CD4-positive, alpha-beta memory T cell (primary cell): ENCODE measurements around the gene ENGASE. TPM values are rescaled to one million over a fixed set of nuclear protein-coding genes. Genes with fewer than 3 reads are reported as not detected.
A peak's percentile ranks its signal among the peaks of the same experiment; 100 is the strongest.

ENCODE experiments used
- CTCF ChIA-PET: fragments of 350-600 bp; sonication (Branson Sonifier 250); formaldehyde crosslinking; loops from one replicate; lab custom pipeline; 2021; ENCODE audit warnings: inconsistent platforms; ENCODE audit not compliant: partially characterized antibody; lab: Charles Lee
- POLR2A ChIA-PET: fragments of 350-600 bp; sonication (Branson Sonifier 250); formaldehyde crosslinking; loops from one replicate; lab custom pipeline; 2021; ENCODE audit not compliant: partially characterized antibody; lab: Charles Lee
- DNase-seq, 5 donors: peaks; one replicate each; pipeline versions ENCODE4 v3.0.0 to v3.0.0-alpha.2; 2020 to 2022; ENCODE audit warnings: mixed read lengths in 1 of 5
- H3K27ac ChIP-seq: one replicate; pipeline ENCODE4 v1.7.0; 2013; ENCODE audit warnings: low read depth, low read length
- H3K27me3 ChIP-seq: 2 replicates; pipeline ENCODE4 v1.7.0; 2013; ENCODE audit warnings: mild to moderate bottlenecking, low read length, moderate library complexity; ENCODE audit not compliant: insufficient read depth
- H3K36me3 ChIP-seq: 2 replicates; pipeline ENCODE4 v1.7.0; 2013; ENCODE audit warnings: mild to moderate bottlenecking, low read length, moderate library complexity; ENCODE audit not compliant: insufficient read depth
- H3K4me1 ChIP-seq: 2 replicates; pipeline ENCODE4 v1.7.0; 2013; ENCODE audit warnings: mild to moderate bottlenecking, low read length, moderate library complexity; ENCODE audit not compliant: insufficient read depth
- H3K4me3 ChIP-seq, 2 donors: one replicate each; pipeline ENCODE4 v1.7.0; 2013; ENCODE audit warnings: low read length in 2 of 2, mild to moderate bottlenecking in 1 of 2
- H3K9me3 ChIP-seq, 2 donors: one replicate each; pipeline ENCODE4 v1.7.0; 2013; ENCODE audit warnings: low read length in 2 of 2, control low read depth in 1 of 2; ENCODE audit not compliant: control insufficient read depth in 1 of 2
- H3K27ac Mint-ChIP-seq, 7 donors: one replicate each; pipeline ENCODE4 v1.8.0; 2020 to 2021; ENCODE audit warnings: mixed read lengths in 7 of 7, mild to moderate bottlenecking in 6 of 7, inconsistent platforms in 3 of 7, moderate library complexity in 3 of 7
- H3K27me3 Mint-ChIP-seq, 2 donors: one replicate each; pipeline ENCODE4 v1.8.0; 2020 to 2021; ENCODE audit warnings: mixed read lengths in 2 of 2
- H3K36me3 Mint-ChIP-seq, 2 donors: one replicate each; pipeline ENCODE4 v1.8.0; 2020 to 2021; ENCODE audit warnings: mixed read lengths in 2 of 2, inconsistent platforms in 1 of 2, mild to moderate bottlenecking in 1 of 2
- H3K4me1 Mint-ChIP-seq, 4 donors: one replicate each; pipeline ENCODE4 v1.8.0; 2020 to 2021; ENCODE audit warnings: mixed read lengths in 4 of 4, mild to moderate bottlenecking in 1 of 4
- H3K4me3 Mint-ChIP-seq, 8 donors: one replicate each; pipeline ENCODE4 v1.8.0; 2020 to 2021; ENCODE audit warnings: mixed read lengths in 8 of 8, mild to moderate bottlenecking in 7 of 8, moderate library complexity in 6 of 8, inconsistent platforms in 3 of 8
- H3K9me3 Mint-ChIP-seq, 8 donors: one replicate each; pipeline ENCODE4 v1.8.0; 2020 to 2021; ENCODE audit warnings: mixed read lengths in 8 of 8, mild to moderate bottlenecking in 5 of 8, inconsistent platforms in 3 of 8, moderate library complexity in 1 of 8
- intact Hi-C: fragments of 100-400 bp; cut with micrococcal nuclease; formaldehyde crosslinking; loops from one replicate; pipeline ENCODE4 v1.15.1; 2023
- polyA plus RNA-seq, 2 donors: library from polyadenylated mRNA; unstranded; fragments of 300-500 nt; fragmentation: Illumina TruSeq; gene quantifications; one replicate each; pipeline ENCODE4 v1.2.3, GENCODE V29; 2021
- total RNA-seq, 2 experiments: library from RNA; stranded (reverse); gene quantifications; one replicate each; pipeline ENCODE4 v1.2.3, GENCODE V29; 2021

Gene ENGASE
- total and polyA plus RNA-seq, 4 experiments from 2014 or later = 2.7 to 150 (median 75.8) TPM

DNA sequence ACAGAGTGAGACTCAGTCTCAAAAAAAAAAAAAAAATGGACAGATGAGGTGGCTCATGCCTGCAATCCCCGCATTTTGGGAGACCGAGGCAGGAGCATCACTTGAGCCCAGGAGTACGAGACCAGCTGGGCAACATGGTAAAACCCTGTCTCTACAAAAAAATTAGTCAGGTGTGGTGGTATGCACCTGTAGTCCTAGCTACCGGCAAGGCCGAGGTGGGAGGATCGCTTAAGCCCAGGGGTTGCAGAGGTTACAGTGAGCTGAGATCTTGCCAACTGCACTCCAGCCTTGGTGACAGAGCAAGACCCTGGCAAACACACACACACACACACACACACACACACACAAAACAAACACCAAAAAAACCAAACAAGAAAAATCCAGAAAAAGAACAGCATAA, 7.7 kb upstream of the ENGASE start:
- H3K4me1 Mint-ChIP-seq = peaks cover 2 to 5% (median 3%) of the 10 kb centered on the region in 4 donors
- Histone ChIP-seq H3K9me3 (no peaks in the 10 kb centered on the region), H3K4me3 (no peak overlapping the region), H3K27ac (no peak overlapping the region), H3K27me3 (no peaks in the 10 kb centered on the region), H3K36me3 (no peaks in the 10 kb centered on the region), H3K4me1 (peaks cover 5% of the 10 kb centered on the region)
- no peaks in the 10 kb centered on the region for H3K36me3 Mint-ChIP-seq
- DNase-seq = no peak
- H3K27me3 Mint-ChIP-seq = peaks cover 0 to 1% of the 10 kb centered on the region in 2 donors
- CTCF ChIA-PET = interaction anchor here (0.6 to 1.3 kb wide), 3 partner anchors 18 to 1052 kb away, joined by 3 to 4 read pairs (median 3); no protein-coding TSS in a partner anchor
- H3K27ac Mint-ChIP-seq = peak overlapping the region in 1 of 7 donors; percentile 83
- POLR2A ChIA-PET = no interaction called here
- intact Hi-C loops = no loop called here
- peak overlapping the region in 1 of 8 donors; percentile 16 for H3K4me3 Mint-ChIP-seq
- H3K9me3 Mint-ChIP-seq = no peaks in the 10 kb centered on the region

DNA sequence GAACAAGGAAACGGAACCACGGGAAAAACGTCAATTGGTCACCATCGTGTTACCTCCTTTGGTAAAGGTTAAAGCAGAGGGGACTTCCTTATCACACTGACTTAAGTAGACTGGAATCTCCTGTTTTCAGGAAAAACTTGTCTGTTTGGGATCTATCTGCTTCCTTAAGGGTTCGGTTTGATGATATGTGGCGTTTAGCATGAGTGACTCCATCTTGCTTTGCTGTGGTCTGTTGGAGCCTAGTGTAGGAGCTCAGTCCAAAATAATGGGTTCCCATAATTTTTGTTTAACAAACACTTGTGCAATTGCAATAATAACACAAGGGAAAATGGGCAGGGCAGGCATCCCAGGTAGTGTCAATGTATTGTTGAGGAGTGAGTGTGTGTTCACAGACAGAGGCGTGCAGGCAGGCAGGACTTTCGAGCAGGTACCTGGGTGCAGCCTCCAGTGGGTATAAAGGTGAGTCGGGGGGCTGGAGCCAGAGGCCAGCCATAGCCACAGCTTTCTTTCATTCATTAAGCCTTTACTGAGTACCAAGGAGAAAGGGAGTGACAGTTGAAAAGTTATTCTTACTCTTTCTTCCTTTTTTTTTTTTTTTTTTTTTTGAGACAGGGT, 4.3 kb upstream of the ENGASE start:
- H3K9me3 Mint-ChIP-seq = no peaks in the 10 kb centered on the region
- H3K9me3 ChIP-seq = no peaks in the 10 kb centered on the region
- H3K27me3 ChIP-seq = no peaks in the 10 kb centered on the region
- CTCF ChIA-PET = interaction anchor here (1.0 to 2.0 kb wide), 4 partner anchors 10 to 18 kb away, joined by 3 to 7 read pairs (median 4); no protein-coding TSS in a partner anchor
- H3K27ac ChIP-seq = no peak overlapping the region
- no peak overlapping the region for H3K4me3 ChIP-seq
- POLR2A ChIA-PET = no interaction called here
- H3K4me3 Mint-ChIP-seq = no peak overlapping the region
- H3K4me1 Mint-ChIP-seq = peaks cover 2 to 8% (median 5%) of the 10 kb centered on the region in 4 donors
- H3K27ac Mint-ChIP-seq = peak overlapping the region in 1 of 7 donors; percentile 14
- intact Hi-C loops = no loop called here
- no peaks in the 10 kb centered on the region for H3K27me3 Mint-ChIP-seq
- no peaks in the 10 kb centered on the region for H3K36me3 ChIP-seq
- peaks cover 12% of the 10 kb centered on the region for H3K4me1 ChIP-seq
- no peak for DNase-seq
- peaks cover 0 to 2% of the 10 kb centered on the region in 2 donors for H3K36me3 Mint-ChIP-seq

DNA sequence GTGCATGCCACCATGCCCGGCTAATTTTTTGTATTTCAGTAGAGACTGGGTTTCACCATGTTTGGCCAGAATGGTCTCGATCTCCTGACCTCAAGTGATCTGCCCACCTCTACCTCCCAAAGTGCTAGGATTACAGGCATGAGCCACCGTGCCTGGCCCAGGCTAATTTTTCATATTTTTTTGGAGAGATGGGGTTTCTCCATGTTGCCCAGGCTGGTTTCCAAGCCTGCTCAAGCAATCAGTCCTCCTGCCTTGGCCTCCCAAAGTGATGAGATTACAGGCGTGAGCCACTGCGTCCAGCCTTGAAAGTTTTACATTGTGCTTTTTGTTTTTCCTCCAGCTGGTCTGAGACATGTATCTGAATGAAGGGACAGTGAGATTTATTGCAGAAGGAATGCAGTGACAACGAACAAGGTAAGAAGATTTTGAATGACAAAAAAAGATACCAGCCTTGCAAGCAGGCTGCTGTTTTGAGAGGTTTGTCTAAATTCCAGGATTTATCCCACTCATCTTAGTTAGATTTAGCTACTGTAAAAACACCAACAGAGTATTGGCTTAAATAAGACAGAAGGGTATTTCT, 3.4 kb upstream of the ENGASE start:
- Histone ChIP-seq H3K36me3 (no peaks in the 10 kb centered on the region), H3K27me3 (no peaks in the 10 kb centered on the region), H3K4me1 (peaks cover 19% of the 10 kb centered on the region), H3K4me3 (no peak overlapping the region), H3K27ac (no peak overlapping the region), H3K9me3 (no peaks in the 10 kb centered on the region)
- no peak for DNase-seq
- intact Hi-C loops = no loop called here
- peaks cover 8 to 17% (median 12%) of the 10 kb centered on the region in 4 donors for H3K4me1 Mint-ChIP-seq
- H3K27ac Mint-ChIP-seq = no peak overlapping the region
- H3K9me3 Mint-ChIP-seq = no peaks in the 10 kb centered on the region
- peaks cover 0 to 8% of the 10 kb centered on the region in 2 donors for H3K36me3 Mint-ChIP-seq
- no peak overlapping the region for H3K4me3 Mint-ChIP-seq
- POLR2A ChIA-PET = no interaction called here
- CTCF ChIA-PET = interaction anchor here (1.4 to 2.0 kb wide), 2 partner anchors 11 to 16 kb away, joined by 4 to 6 read pairs; no protein-coding TSS in a partner anchor
- no peaks in the 10 kb centered on the region for H3K27me3 Mint-ChIP-seq

DNA sequence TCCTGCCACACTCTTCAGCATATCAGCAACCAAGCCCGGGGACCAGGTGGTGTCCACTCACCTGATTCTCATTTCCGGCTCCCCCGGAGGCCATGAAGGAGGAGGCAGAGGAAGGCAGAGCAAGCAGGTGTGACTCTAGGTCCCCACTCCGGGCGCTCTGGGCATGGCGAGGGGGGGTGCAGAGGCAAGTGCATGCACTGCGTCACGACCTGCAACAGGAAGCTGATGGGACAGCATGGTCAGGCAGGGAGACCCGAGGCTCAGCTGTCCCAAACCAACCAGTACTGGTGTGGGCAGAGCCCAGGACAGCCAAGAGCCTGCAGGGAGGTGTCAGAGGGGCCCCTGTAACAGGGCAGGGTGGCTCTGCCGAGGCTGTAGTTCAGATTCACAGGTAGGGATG, 2.1 kb upstream of the ENGASE start:
- Histone ChIP-seq H3K27ac (no peak overlapping the region), H3K9me3 (no peaks in the 10 kb centered on the region), H3K4me3 (no peak overlapping the region), H3K27me3 (no peaks in the 10 kb centered on the region), H3K36me3 (no peaks in the 10 kb centered on the region), H3K4me1 (peaks cover 24% of the 10 kb centered on the region)
- H3K36me3 Mint-ChIP-seq = peaks cover 2 to 11% of the 10 kb centered on the region in 2 donors
- no peaks in the 10 kb centered on the region for H3K27me3 Mint-ChIP-seq
- no peak for DNase-seq
- intact Hi-C loops = no loop called here
- H3K27ac Mint-ChIP-seq = no peak overlapping the region
- ChIA-PET CTCF (interaction anchor here (0.8 to 1.4 kb wide), 2 partner anchors 10 to 11 kb away, joined by 3 to 4 read pairs; no protein-coding TSS in a partner anchor), POLR2A (no interaction called here)
- peak overlapping the region in 1 of 8 donors; percentile 46 for H3K4me3 Mint-ChIP-seq
- H3K9me3 Mint-ChIP-seq = no peaks in the 10 kb centered on the region
- H3K4me1 Mint-ChIP-seq = peaks cover 8 to 26% (median 14%) of the 10 kb centered on the region in 4 donors

DNA sequence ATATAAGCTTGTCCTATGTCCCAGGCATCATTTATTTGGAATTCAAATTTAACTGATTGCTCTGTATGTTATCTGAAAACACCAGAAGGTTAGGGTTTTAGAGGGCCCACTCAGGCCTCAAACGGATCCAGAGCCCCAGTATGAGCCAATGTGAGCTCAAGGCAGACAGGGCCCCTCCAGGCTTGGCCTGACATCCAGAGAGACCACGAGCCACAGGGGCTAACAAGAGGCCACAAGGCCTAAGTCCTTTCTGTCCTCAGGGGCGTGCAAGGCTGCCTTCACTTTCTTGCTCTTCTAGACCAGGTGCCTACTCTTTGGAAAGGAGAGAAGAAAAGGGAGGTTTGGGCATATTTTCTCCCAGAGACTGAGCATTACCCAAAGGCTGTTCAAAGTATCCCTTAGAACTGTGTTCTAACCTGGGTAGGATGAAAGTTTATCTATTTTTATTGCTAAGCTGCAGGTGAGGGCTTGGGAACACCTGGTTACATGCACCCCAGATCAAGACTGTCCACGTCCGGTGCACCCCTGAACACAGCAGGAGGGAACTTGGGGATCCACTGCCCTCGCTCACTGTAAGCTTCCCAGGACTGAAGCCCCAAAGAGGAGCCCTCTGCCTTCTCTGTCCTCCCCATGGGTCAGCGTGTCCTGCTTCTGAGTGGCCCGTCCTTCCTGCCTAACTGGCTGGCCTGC, 1.5 kb upstream of the ENGASE start:
- intact Hi-C loops = no loop called here
- H3K4me3 Mint-ChIP-seq = peak overlapping the region in 4 of 8 donors; percentile 12 to 86 (median 18)
- POLR2A ChIA-PET = interaction anchor here (1.6 kb wide), 1 partner anchor 63 kb away, joined by 5 read pairs; the partner anchor contains the start of gene CANT1

DNA sequence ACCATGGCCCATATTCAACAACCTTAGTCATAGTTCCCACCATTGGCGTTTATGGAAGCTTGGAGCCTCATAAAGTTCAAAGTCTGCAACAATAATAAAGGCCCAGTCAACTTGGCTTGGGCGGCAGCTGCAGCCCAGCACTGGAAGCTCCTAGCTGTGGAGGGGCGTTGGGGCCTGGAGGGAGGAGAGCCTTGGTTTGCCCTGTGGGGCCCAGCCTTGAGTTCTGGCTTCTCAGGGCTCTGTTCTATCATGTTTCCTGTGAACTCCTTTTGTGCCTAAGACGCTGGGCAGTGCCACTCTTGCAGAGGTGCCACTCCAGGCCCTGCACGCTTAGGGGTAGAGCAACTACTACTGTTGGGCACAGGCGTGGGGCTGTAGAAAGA, 927 bp upstream of the ENGASE start:
- Mint-ChIP-seq H3K27ac (peak overlapping the region in 1 of 7 donors; percentile 48), H3K4me3 (peak overlapping the region in 4 of 8 donors; percentile 2 to 86 (median 14))

More for the DNA sequence above, 1.5 kb upstream of the ENGASE start:
- Mint-ChIP-seq H3K4me1 (peaks cover 8 to 30% (median 14%) of the 10 kb centered on the region in 4 donors), H3K36me3 (peaks cover 3 to 15% of the 10 kb centered on the region in 2 donors), H3K9me3 (no peaks in the 10 kb centered on the region), H3K27me3 (no peaks in the 10 kb centered on the region), H3K27ac (peak overlapping the region in 1 of 7 donors; percentile 48)
- H3K4me1 ChIP-seq = peaks cover 24% of the 10 kb centered on the region
- no peak for DNase-seq
- no peaks in the 10 kb centered on the region for H3K9me3 ChIP-seq
- no peak overlapping the region for H3K4me3 ChIP-seq
- no peaks in the 10 kb centered on the region for H3K27me3 ChIP-seq
- CTCF ChIA-PET = interaction anchor here (0.8 to 2.8 kb wide), 6 partner anchors 9 to 24 kb away, joined by 3 to 15 read pairs (median 4); no protein-coding TSS in a partner anchor
- no peak overlapping the region for H3K27ac ChIP-seq
- H3K36me3 ChIP-seq = no peaks in the 10 kb centered on the region

More for the DNA sequence above, 927 bp upstream of the ENGASE start:
- Histone ChIP-seq H3K9me3 (no peaks in the 10 kb centered on the region), H3K4me1 (peaks cover 24% of the 10 kb centered on the region), H3K27ac (no peak overlapping the region), H3K27me3 (no peaks in the 10 kb centered on the region), H3K4me3 (no peak overlapping the region), H3K36me3 (no peaks in the 10 kb centered on the region)
- Mint-ChIP-seq H3K27me3 (no peaks in the 10 kb centered on the region), H3K9me3 (no peaks in the 10 kb centered on the region), H3K36me3 (peaks cover 3 to 21% of the 10 kb centered on the region in 2 donors), H3K4me1 (peaks cover 8 to 30% (median 14%) of the 10 kb centered on the region in 4 donors)
- ChIA-PET POLR2A (interaction anchor here (0.9 to 1.6 kb wide), 2 partner anchors 11 to 64 kb away, joined by 3 to 5 read pairs; partner anchors contain the start of gene CANT1), CTCF (interaction anchor here (0.9 to 2.9 kb wide), 5 partner anchors 9 to 319 kb away, joined by 3 to 15 read pairs (median 5); no protein-coding TSS in a partner anchor)
- no peak for DNase-seq
- intact Hi-C loops = no loop called here
